Retinal pigment epithelial cell (primary cell): ENCODE measurements around the gene PLPPR4.

Experiments
- DNase-seq: peaks from one replicate; pipeline ENCODE4 v3.0.0-alpha.2; 2010; ENCODE audit warnings: low read depth
- H3K4me3 ChIP-seq: 2 replicates; pipeline ENCODE4 v1.5.1; 2011; ENCODE audit warnings: mild to moderate bottlenecking, low read length, control low read depth, moderate library complexity
- CTCF ChIP-seq: conservative IDR thresholded peaks from 2 replicates; pipeline ENCODE4 v1.5.1; 2011; ENCODE audit warnings: low read depth, low read length, control low read depth, inconsistent platforms

Gene PLPPR4

GRCh38 chr1:99228153-99228552, 36.1 kb upstream of the PLPPR4 start:
- no peak for TF ChIP-seq CTCF
- no peak overlapping the region for H3K4me3 ChIP-seq

DNA sequence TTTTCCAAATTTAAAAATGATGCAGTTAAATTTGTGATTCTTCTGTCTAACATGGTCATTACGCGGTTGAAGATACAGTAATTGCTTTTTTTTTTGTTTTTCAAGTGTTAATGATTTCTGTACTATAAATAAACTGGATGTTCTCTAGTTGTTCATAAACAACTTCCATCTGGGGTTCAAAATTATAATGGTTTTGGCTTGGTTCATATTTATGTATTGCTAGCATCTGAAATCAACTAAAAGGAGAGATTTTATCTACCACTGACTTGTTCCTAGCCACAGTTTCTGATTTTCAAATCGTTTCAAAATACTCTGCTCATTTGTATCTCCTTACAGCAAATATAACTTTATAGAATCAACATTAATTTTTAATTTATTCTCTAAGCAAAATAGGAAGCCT, 35.2 kb upstream of the PLPPR4 start:
- no peak overlapping the region for H3K4me3 ChIP-seq
- no peak for DNase-seq
- no peak for TF ChIP-seq CTCF

More at GRCh38 chr1:99228153-99228552, 36.1 kb upstream of the PLPPR4 start:
- no peak for DNase-seq

DNA sequence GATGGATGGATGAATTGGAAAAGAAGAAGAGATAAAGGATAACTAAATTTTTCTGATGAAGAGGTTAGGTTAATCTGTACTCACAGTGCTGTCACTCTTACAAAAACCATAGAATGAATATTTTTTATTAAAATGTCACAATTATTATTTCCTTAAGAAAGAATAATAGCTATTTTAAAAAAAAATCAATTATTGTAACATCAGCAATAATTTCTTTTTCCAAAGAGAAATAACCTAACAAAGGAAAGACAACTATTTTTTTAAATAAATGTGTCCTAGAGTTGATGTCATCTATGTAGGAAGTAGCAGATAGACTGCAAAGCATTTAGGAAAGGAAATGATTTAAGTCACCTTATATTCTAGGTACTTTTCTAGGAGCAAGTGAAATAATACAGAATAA, 33.6 kb upstream of the PLPPR4 start:
- no peak for DNase-seq
- no peak for TF ChIP-seq CTCF
- H3K4me3 ChIP-seq = no peak overlapping the region

GRCh38 chr1:99232172-99232571, 32.1 kb upstream of the PLPPR4 start:
- TF ChIP-seq CTCF = no peak
- no peak for DNase-seq
- H3K4me3 ChIP-seq = no peak overlapping the region

- no peak overlapping the region for H3K4me3 ChIP-seq
- no peak for TF ChIP-seq CTCF
- DNase-seq = no peak
These were observed 30.8 kb upstream of the PLPPR4 start for GRCh38 chr1:99233446-99233845.

DNA sequence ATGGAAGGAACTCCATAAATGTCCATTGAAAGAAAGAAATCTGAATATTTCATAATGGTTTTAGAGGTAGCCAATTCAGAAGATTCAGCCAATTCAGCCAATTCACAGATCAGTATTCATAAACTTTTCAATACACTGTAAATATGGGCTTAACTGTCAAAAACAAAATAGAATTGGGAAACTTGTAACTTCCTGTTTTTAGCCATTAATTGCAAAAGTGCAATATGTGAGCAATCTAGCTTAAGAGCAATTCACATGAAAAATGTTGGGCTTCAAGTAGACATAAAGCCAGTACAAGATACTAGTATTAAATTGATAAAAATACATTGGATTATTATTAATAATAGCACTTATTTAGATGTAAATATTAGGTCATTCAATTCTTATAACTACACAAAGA, 27.5 kb upstream of the PLPPR4 start:
- no peak for TF ChIP-seq CTCF
- DNase-seq = no peak
- H3K4me3 ChIP-seq = no peak overlapping the region

- H3K4me3 ChIP-seq = no peak overlapping the region
- DNase-seq = no peak
- TF ChIP-seq CTCF = no peak
These were observed 24.6 kb upstream of the PLPPR4 start for GRCh38 chr1:99239690-99240089.
